NOMO-1 (cell line): ENCODE data around the gene STX7.
A peak's percentile ranks its signal among the peaks of the same experiment; 100 is the strongest.

ENCODE experiments used
- DNase-seq, 2 experiments: peaks; one replicate each; lab custom pipeline; 2025; ENCODE audit not compliant: unreplicated experiment in 2 of 2; lab: John Stamatoyannopoulos, UW

Gene STX7

GRCh38 chr6:132418235-132418965 lies 94.5 kb downstream of the STX7 start:
- DNase-seq = no peak

- DNase-seq = no peak
Observed at GRCh38 chr6:132414761-132415160, 98.2 kb downstream of the STX7 start.

GRCh38 chr6:132414322-132414721 lies 98.6 kb downstream of the STX7 start:
- no peak for DNase-seq

- DNase-seq = no peak
Observed at GRCh38 chr6:132413499-132413802, 99.5 kb downstream of the STX7 start.

- no peak for DNase-seq
Observed at GRCh38 chr6:132412656-132413498, 100.0 kb downstream of the STX7 start.

- no peak for DNase-seq
Observed at GRCh38 chr6:132411296-132411695, 101.6 kb downstream of the STX7 start.

DNA sequence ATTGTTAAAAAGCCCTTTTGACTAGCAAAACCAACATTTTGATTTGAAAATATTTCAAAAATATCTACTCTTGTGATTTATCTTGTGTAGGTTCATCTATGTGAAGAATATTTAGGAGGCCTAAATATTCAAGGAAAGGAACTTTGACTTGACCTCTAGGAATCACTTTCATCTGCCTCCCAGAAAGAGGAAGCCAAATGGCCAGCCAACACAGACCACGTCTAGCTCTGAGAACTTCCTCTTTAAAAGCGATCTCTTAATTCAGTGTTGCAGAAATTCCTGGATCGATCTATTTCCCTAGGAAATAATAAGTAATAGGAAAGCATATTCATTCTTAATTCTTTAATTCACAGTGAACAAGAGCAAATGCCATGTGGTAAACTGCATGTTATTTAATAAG lies 102.1 kb downstream of the STX7 start:
- peak; percentile 22 to 40 for DNase-seq

DNA sequence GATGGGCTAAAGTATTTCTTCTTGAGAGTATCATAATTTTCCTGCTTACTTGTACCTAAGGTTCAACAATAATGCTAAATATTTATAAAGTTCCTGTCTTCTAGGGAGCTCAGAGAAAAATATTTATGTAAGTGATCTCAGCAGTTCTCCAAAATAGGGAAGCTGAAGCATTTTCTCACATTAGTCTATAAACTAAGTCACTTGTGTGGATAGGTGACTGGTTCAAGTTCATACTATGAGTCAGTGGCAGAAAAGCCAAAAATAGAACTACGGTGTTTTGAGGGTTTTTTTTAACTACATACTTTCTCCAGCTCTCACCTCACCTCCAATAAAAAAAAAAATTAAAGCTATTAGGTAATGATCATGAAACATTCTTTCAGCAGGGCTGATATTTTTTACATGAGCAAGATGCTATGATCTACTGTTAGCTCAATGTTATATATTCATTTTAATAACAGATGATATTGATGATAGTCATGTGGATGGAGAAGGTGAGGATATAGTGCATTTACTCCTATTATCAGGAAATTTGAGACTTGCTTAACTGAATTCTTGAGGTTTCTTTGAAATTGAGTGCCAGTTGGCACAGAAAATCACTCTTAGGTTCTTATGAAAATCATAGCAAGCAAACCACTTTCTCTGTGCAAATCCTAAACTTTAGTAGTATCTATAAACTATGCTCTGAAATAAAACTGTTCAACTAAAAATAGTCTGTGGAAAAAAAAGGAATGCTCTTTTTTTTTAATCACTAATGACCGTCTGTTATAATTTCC lies 107.6 kb downstream of the STX7 start:
- DNase-seq = no peak

DNA sequence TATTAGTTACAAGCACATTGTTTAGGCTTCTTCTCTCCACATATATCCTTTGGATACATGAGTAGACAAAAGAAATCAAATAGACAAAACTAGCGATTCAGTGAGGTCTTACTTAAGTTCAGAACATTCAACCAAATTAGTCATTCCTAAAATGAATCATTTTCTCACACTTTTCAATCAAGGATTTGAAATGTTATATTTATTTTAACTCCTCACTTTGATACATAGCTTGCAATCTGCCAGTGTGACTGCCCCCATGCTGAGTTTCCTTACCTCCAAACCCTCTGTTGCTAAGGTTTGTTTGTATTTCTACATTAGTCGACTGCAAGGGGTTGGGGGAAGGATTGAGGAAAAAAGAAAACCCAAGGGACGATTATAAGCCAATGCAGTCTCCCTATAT lies 108.2 kb downstream of the STX7 start:
- DNase-seq = no peak

GRCh38 chr6:132404330-132404729 lies 108.6 kb downstream of the STX7 start:
- DNase-seq = no peak

DNA sequence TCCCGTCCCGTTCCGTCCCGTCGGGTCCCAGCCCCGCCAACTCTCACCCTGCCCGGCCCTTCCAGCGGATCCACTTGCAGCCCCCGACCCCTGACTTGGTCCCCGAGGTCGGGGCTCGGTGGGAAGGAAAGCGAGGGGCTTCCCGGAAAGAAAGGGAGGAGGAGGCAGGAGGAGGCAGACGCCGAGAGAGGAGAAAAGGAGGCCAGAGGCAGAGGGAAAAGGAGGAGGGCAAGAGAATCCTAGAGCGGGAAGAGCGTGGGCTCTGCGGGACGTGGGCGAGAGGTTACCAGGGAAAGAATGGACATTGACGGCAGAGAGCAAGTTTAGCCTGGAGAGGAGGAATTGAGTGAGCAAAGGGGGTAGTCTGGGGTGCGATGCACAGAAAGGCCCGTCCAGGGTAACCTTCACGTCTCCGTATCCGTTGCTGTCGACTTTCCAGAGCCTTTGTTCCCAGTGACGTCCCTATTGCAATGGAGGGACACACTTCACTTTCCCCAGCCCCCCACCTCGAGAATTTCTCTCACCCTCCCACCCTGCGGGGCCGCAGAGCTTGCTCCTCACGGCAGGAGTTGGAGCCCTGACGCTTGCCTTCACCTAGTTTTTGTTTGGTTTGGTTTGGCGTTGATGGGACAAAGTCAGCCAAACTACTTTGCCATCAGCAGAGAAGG lies 111.2 kb downstream of the STX7 start:
- DNase-seq = no peak

- DNase-seq = no peak
Observed at GRCh38 chr6:132400883-132401617, 111.9 kb downstream of the STX7 start, which contains the start of gene MOXD1. MOXD1 (minus strand) TSS chr6:132401475; CDS start chr6:132401426, 49 bp downstream.

DNA sequence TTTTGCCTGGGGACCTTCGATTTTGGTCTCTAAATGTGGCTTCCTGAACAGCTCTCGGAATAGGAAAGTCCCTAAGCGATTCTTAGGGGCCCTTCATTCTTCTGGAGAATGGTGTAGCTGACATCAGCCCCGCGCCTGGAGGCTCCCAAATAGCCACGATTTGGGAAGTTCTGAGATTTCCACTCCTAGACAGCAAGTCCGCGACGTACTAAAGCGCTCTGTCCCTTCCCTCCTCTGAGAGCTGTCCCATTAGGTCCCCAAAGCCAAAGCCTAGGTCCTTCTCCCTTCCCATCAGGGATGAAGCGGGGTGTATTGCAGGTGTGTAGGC lies 112.4 kb downstream of the STX7 start:
- DNase-seq = no peak

GRCh38 chr6:132399376-132400074 lies 113.4 kb downstream of the STX7 start:
- DNase-seq = no peak
